ENCODE data around the gene FOXO1.

FOXO1 gene

GRCh38 chr13:40509876-40510275 lies 156.6 kb downstream of the FOXO1 start:
- TF ChIP-seq CTCF (IDR thresholded peaks at IDR 0.05; ENCODE audit: low read depth, low read length), result no peak
- H3K4me3 ChIP-seq (replicated peaks in 1 of 2; ENCODE audit: low read depth in 2 of 2, low read length in 2 of 2), result no peak overlapping the region
- DNase-seq (ENCODE audit: low read depth in 2 of 2), result peak in 1 of 2 donors; percentile 28

GRCh38 chr13:40508767-40509342 lies 157.6 kb downstream of the FOXO1 start:
- DNase-seq (ENCODE audit: low read depth in 2 of 2), result no peak
- no peak overlapping the region for H3K4me3 ChIP-seq (replicated peaks in 1 of 2; ENCODE audit: low read depth in 2 of 2, low read length in 2 of 2)
- TF ChIP-seq CTCF (IDR thresholded peaks at IDR 0.05; ENCODE audit: low read depth, low read length), result no peak

- no peak for TF ChIP-seq CTCF (IDR thresholded peaks at IDR 0.05; ENCODE audit: low read depth, low read length)
- peak; percentile 89 to 90 for DNase-seq (ENCODE audit: low read depth in 2 of 2)
- no peak overlapping the region for H3K4me3 ChIP-seq (replicated peaks in 1 of 2; ENCODE audit: low read depth in 2 of 2, low read length in 2 of 2)
Measured at GRCh38 chr13:40508127-40508526, 158.3 kb downstream of the FOXO1 start.

- no peak for TF ChIP-seq CTCF (IDR thresholded peaks at IDR 0.05; ENCODE audit: low read depth, low read length)
- no peak for DNase-seq (ENCODE audit: low read depth in 2 of 2)
- no peak overlapping the region for H3K4me3 ChIP-seq (replicated peaks in 1 of 2; ENCODE audit: low read depth in 2 of 2, low read length in 2 of 2)
Measured at GRCh38 chr13:40506592-40507446, 159.6 kb downstream of the FOXO1 start.

Measured in cardiac fibroblast (primary cell).